Neural cell (in vitro differentiated cells): Measurements from ENCODE around the gene SIVA1. TPM values are rescaled to one million over a fixed set of nuclear protein-coding genes. Genes with fewer than 3 reads are reported as not detected.

Experiments
- H2AFZ ChIP-seq: fragments of 200-600, 300-800 bp; sonication (generic), shearing (Covaris generic); 2 replicates; pipeline ENCODE4 v1.6.0; 2014; ENCODE audit warnings: low read depth, mild to moderate bottlenecking, antibody characterized with exemption, low read length, moderate library complexity
- H3F3A ChIP-seq: fragments of 200-600 bp; shearing (Covaris generic); 2 replicates; pipeline ENCODE4 v1.6.1; 2016; ENCODE audit warnings: mild to moderate bottlenecking, moderate library complexity, mixed read lengths, antibody characterized with exemption, low read length; ENCODE audit not compliant: insufficient read depth, poor library complexity, severe bottlenecking
- H3K27ac ChIP-seq: fragments of 200-600, 300-800 bp; sonication (generic), shearing (Covaris generic); 2 replicates; pipeline ENCODE4 v1.5.1; 2014; ENCODE audit warnings: mild to moderate bottlenecking, low read length, moderate library complexity
- H3K27me3 ChIP-seq: fragments of 300-800, 200-600 bp; sonication (generic), shearing (Covaris generic); 2 replicates; pipeline ENCODE4 v1.6.0; 2014; ENCODE audit warnings: mild to moderate bottlenecking, low read depth, low read length, moderate library complexity; ENCODE audit not compliant: insufficient read depth
- H3K36me3 ChIP-seq: fragments of 300-800, 200-600 bp; sonication (generic), shearing (Covaris generic); 2 replicates; pipeline ENCODE4 v1.5.1; 2014; ENCODE audit warnings: mild to moderate bottlenecking, antibody characterized with exemption, low read length, moderate library complexity; ENCODE audit not compliant: insufficient read depth
- H3K4me2 ChIP-seq: fragments of 300-800, 200-600 bp; sonication (generic), shearing (Covaris generic); 2 replicates; pipeline ENCODE4 v1.6.0; 2014; ENCODE audit warnings: mild to moderate bottlenecking, low read length
- H3K4me3 ChIP-seq: fragments of 300-800, 200-600 bp; sonication (generic), shearing (Covaris generic); 2 replicates; pipeline ENCODE4 v1.5.1; 2014; ENCODE audit warnings: mild to moderate bottlenecking, low read length, moderate library complexity
- H3K79me2 ChIP-seq: fragments of 200-600 bp; shearing (Covaris generic); replicated peaks from 2 replicates; pipeline ENCODE4 v1.6.0; 2014; ENCODE audit warnings: mild to moderate bottlenecking, low read length, moderate library complexity; ENCODE audit not compliant: insufficient read depth
- H3K9ac ChIP-seq: fragments of 300-800, 200-600 bp; sonication (generic), shearing (Covaris generic); 2 replicates; pipeline ENCODE4 v1.6.1; 2016; ENCODE audit warnings: mild to moderate bottlenecking, low read length, mixed read lengths
- H3K9me2 ChIP-seq: fragments of 200-600 bp; shearing (Covaris generic); 2 replicates; pipeline ENCODE4 v1.6.1; 2016; ENCODE audit warnings: mild to moderate bottlenecking, low read length, mixed read lengths; ENCODE audit not compliant: insufficient read depth
- H3K9me3 ChIP-seq: fragments of 200-600, 300-800 bp; sonication (generic), shearing (Covaris generic); 2 replicates; pipeline ENCODE4 v1.6.1; 2016; ENCODE audit warnings: mild to moderate bottlenecking, mixed run types, low read length, moderate library complexity, mixed read lengths
- H4K20me1 ChIP-seq: fragments of 200-600 bp; shearing (Covaris generic); 2 replicates; pipeline ENCODE4 v1.6.1; 2016; ENCODE audit warnings: mild to moderate bottlenecking, mixed run types; ENCODE audit not compliant: insufficient read depth
- CTCF ChIP-seq: fragments of 450-650 bp; IDR thresholded peaks from 2 replicates; pipeline ENCODE4 v1.5.1; 2014; ENCODE audit warnings: antibody characterized with exemption, mild to moderate bottlenecking, moderate library complexity; ENCODE audit not compliant: poor library complexity, severe bottlenecking
- EP300 ChIP-seq: fragments of 450-650 bp; conservative IDR thresholded peaks from 2 replicates; pipeline ENCODE4 v1.6.1; 2014; ENCODE audit warnings: antibody characterized with exemption, mild to moderate bottlenecking, moderate library complexity; ENCODE audit not compliant: poor library complexity, severe bottlenecking
- EZH2 ChIP-seq: fragments of 200-600, 300-800 bp; shearing (Covaris generic), sonication (generic); IDR thresholded peaks from 2 replicates; pipeline ENCODE4 v1.6.1; 2014; ENCODE audit warnings: antibody characterized with exemption, low read length, borderline replicate concordance, mild to moderate bottlenecking; ENCODE audit not compliant: insufficient read depth, poor library complexity, severe bottlenecking
- MXI1 ChIP-seq: fragments of 450-650 bp; conservative IDR thresholded peaks from 2 replicates; pipeline ENCODE4 v1.6.1; 2014; ENCODE audit warnings: antibody characterized with exemption, mild to moderate bottlenecking; ENCODE audit not compliant: poor library complexity, severe bottlenecking
- POLR2AphosphoS5 ChIP-seq: IDR thresholded peaks from 2 replicates; pipeline ENCODE4 v1.6.1; 2012
- RAD21 ChIP-seq: fragments of 450-650 bp; conservative IDR thresholded peaks from 2 replicates; pipeline ENCODE4 v1.6.1; 2014; ENCODE audit warnings: antibody characterized with exemption, mild to moderate bottlenecking, moderate library complexity
- REST ChIP-seq: IDR thresholded peaks from 2 replicates; pipeline ENCODE4 v1.6.1; 2012; ENCODE audit warnings: borderline replicate concordance
- SMC3 ChIP-seq: fragments of 450-650 bp; conservative IDR thresholded peaks from 2 replicates; pipeline ENCODE4 v1.6.1; 2014; ENCODE audit warnings: antibody characterized with exemption, mild to moderate bottlenecking, moderate library complexity; ENCODE audit not compliant: poor library complexity
- TAF1 ChIP-seq: IDR thresholded peaks from 2 replicates; pipeline ENCODE4 v1.6.1; 2012; ENCODE audit warnings: low read depth
- polyA plus RNA-seq: library from polyadenylated mRNA; depleted of rRNA; stranded (reverse); fragments of >200 nt; gene quantifications from 2 replicates; pipeline ENCODE4 v1.2.3, GENCODE V29; 2014

SIVA1 gene
- polyA plus RNA-seq, 1 donor from 2014 or later = 180 TPM

- Histone ChIP-seq H3K79me2 (no peaks in the 10 kb centered on the region), H4K20me1 (no peaks in the 10 kb centered on the region), H3K27me3 (peaks cover 3% of the 10 kb centered on the region), H3K27ac (no peak overlapping the region), H3K36me3 (no peaks in the 10 kb centered on the region), H3K9me2 (no peaks in the 10 kb centered on the region), H3K9ac (no peak overlapping the region), H3F3A (no peaks in the 10 kb centered on the region), H3K4me3 (no peak overlapping the region), H3K9me3 (no peaks in the 10 kb centered on the region), H2AFZ (no peak overlapping the region), H3K4me2 (no peak overlapping the region)
- no peak for TF ChIP-seq EZH2
- no peak for TF ChIP-seq MXI1
- no peak for TF ChIP-seq POLR2AphosphoS5
- no peak for TF ChIP-seq RAD21
- TF ChIP-seq TAF1 = no peak
- TF ChIP-seq SMC3 = no peak
- no peak for TF ChIP-seq EP300
Measured at GRCh38 chr14:104718871-104719270, 34.1 kb upstream of the SIVA1 start.

- no peak for TF ChIP-seq MXI1
- no peak for TF ChIP-seq CTCF
- no peak for TF ChIP-seq SMC3
- TF ChIP-seq REST = no peak
- no peak for TF ChIP-seq POLR2AphosphoS5
- TF ChIP-seq EP300 = no peak
- no peak for TF ChIP-seq EZH2
- Histone ChIP-seq H3K27me3 (peaks cover 4% of the 10 kb centered on the region), H2AFZ (no peak overlapping the region), H4K20me1 (no peaks in the 10 kb centered on the region), H3K79me2 (no peaks in the 10 kb centered on the region), H3K9ac (no peak overlapping the region), H3K9me2 (no peaks in the 10 kb centered on the region), H3K36me3 (no peaks in the 10 kb centered on the region), H3K4me2 (no peak overlapping the region), H3K4me3 (no peak overlapping the region), H3F3A (no peaks in the 10 kb centered on the region), H3K27ac (no peak overlapping the region), H3K9me3 (no peaks in the 10 kb centered on the region)
Measured at GRCh38 chr14:104719343-104719742, 33.6 kb upstream of the SIVA1 start.
